ENCODE data around the gene SPR.

Gene SPR

DNA sequence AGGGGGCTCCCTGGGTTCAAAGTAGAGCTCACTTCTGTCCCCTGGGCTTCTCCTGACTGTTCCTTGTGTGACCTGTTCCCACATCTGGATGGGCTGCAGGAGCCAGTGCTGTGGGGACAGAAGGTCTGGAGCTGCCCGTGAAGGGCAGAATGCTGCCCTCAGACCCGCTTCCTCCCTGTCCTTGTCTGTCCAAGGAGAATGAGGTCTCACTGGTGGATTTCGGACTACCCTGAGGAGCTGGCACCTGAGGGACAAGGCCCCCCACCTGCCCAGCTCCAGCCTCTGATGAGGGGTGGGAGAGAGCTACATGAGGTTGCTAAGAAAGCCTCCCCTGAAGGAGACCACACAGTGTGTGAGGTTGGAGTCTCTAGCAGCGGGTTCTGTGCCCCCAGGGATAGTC lies 45.6 kb downstream of the SPR start:
- Histone ChIP-seq H3K4me2 (ENCODE audit: low read depth, low read length, poor library complexity, severe bottlenecking) (no peak overlapping the region), H3K27me3 (ENCODE audit: low read length) (no peaks in the 10 kb centered on the region), H3K9me3 (ENCODE audit: insufficient read depth, low read length) (no peaks in the 10 kb centered on the region), H4K20me1 (ENCODE audit: low read depth, low read length) (no peaks in the 10 kb centered on the region), H3F3A (ENCODE audit: insufficient read depth) (no peaks in the 10 kb centered on the region), H3K36me3 (ENCODE audit: low read length) (no peaks in the 10 kb centered on the region), H3K79me2 (ENCODE audit: insufficient read depth, low read length) (no peaks in the 10 kb centered on the region), H3K27ac (ENCODE audit: low read depth, low read length) (no peak overlapping the region), H3K4me3 (ENCODE audit: insufficient read depth, low read length, poor library complexity, severe bottlenecking) (no peak overlapping the region), H3K9me2 (replicated peaks; ENCODE audit: insufficient read depth, low read length) (no peaks in the 10 kb centered on the region), H3K9ac (ENCODE audit: low read length) (no peak overlapping the region), H2AFZ (ENCODE audit: low read depth, low read length, severe bottlenecking) (no peak overlapping the region)
- no peak for TF ChIP-seq EZH2phosphoT487 (conservative IDR thresholded peaks at IDR 0.05; ENCODE audit: low read length)
- TF ChIP-seq, protein P1, sequence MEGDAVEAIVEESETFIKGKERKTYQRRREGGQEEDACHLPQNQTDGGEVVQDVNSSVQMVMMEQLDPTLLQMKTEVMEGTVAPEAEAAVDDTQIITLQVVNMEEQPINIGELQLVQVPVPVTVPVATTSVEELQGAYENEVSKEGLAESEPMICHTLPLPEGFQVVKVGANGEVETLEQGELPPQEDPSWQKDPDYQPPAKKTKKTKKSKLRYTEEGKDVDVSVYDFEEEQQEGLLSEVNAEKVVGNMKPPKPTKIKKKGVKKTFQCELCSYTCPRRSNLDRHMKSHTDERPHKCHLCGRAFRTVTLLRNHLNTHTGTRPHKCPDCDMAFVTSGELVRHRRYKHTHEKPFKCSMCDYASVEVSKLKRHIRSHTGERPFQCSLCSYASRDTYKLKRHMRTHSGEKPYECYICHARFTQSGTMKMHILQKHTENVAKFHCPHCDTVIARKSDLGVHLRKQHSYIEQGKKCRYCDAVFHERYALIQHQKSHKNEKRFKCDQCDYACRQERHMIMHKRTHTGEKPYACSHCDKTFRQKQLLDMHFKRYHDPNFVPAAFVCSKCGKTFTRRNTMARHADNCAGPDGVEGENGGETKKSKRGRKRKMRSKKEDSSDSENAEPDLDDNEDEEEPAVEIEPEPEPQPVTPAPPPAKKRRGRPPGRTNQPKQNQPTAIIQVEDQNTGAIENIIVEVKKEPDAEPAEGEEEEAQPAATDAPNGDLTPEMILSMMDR (IDR thresholded peaks at IDR 0.05; ENCODE audit: insufficient read depth, low read length, poor library complexity, severe bottlenecking) = no peak

DNA sequence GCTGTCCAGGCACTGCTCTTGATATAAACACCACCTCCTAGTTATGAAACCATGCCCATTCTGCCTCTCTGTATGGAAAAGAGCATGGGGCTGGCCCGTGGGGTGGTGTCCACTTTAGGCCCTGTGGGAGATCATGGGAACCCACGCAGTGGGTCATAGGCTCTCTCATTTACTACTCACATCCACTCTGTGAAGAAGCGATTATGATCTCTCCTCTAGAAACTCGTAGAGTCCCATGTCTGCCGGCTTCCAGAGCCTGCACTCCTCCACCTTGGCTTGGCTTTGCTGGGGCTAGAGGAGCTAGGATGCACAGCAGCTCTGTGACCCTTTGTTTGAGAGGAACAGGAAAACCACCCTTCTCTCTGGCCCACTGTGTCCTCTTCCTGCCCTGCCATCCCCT lies 46.0 kb downstream of the SPR start:
- Histone ChIP-seq H3K27me3 (ENCODE audit: low read length) (no peaks in the 10 kb centered on the region), H3K36me3 (ENCODE audit: low read length) (no peaks in the 10 kb centered on the region), H2AFZ (ENCODE audit: low read depth, low read length, severe bottlenecking) (no peak overlapping the region), H3K27ac (ENCODE audit: low read depth, low read length) (no peak overlapping the region), H4K20me1 (ENCODE audit: low read depth, low read length) (no peaks in the 10 kb centered on the region), H3F3A (ENCODE audit: insufficient read depth) (no peaks in the 10 kb centered on the region), H3K4me3 (ENCODE audit: insufficient read depth, low read length, poor library complexity, severe bottlenecking) (no peak overlapping the region), H3K9me3 (ENCODE audit: insufficient read depth, low read length) (no peaks in the 10 kb centered on the region), H3K9ac (ENCODE audit: low read length) (no peak overlapping the region), H3K79me2 (ENCODE audit: insufficient read depth, low read length) (no peaks in the 10 kb centered on the region), H3K4me2 (ENCODE audit: low read depth, low read length, poor library complexity, severe bottlenecking) (no peak overlapping the region), H3K9me2 (replicated peaks; ENCODE audit: insufficient read depth, low read length) (no peaks in the 10 kb centered on the region)
- TF ChIP-seq EZH2phosphoT487 (conservative IDR thresholded peaks at IDR 0.05; ENCODE audit: low read length) = no peak
- TF ChIP-seq, protein P1 (IDR thresholded peaks at IDR 0.05; ENCODE audit: insufficient read depth, low read length, poor library complexity, severe bottlenecking) = no peak

DNA sequence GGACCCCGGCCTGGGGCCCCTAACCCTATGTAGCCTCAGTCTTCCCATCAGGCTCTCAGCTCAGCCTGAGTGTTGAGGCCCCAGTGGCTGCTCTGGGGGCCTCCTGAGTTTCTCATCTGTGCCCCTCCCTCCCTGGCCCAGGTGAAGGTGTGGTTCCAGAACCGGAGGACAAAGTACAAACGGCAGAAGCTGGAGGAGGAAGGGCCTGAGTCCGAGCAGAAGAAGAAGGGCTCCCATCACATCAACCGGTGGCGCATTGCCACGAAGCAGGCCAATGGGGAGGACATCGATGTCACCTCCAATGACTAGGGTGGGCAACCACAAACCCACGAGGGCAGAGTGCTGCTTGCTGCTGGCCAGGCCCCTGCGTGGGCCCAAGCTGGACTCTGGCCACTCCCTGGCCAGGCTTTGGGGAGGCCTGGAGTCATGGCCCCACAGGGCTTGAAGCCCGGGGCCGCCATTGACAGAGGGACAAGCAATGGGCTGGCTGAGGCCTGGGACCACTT lies 46.5 kb downstream of the SPR start:
- no peaks in the 10 kb centered on the region for H3K36me3 ChIP-seq (ENCODE audit: low read length)
- no peaks in the 10 kb centered on the region for H3K9me2 ChIP-seq (replicated peaks; ENCODE audit: insufficient read depth, low read length)
- H2AFZ ChIP-seq (ENCODE audit: low read depth, low read length, severe bottlenecking) = no peak overlapping the region
- H4K20me1 ChIP-seq (ENCODE audit: low read depth, low read length) = no peaks in the 10 kb centered on the region
- H3K27ac ChIP-seq (ENCODE audit: low read depth, low read length) = no peak overlapping the region
- no peak overlapping the region for H3K4me3 ChIP-seq (ENCODE audit: insufficient read depth, low read length, poor library complexity, severe bottlenecking)
- H3K9me3 ChIP-seq (ENCODE audit: insufficient read depth, low read length) = no peaks in the 10 kb centered on the region
- H3F3A ChIP-seq (ENCODE audit: insufficient read depth) = no peaks in the 10 kb centered on the region
- H3K27me3 ChIP-seq (ENCODE audit: low read length) = no peaks in the 10 kb centered on the region
- TF ChIP-seq, protein P1 (IDR thresholded peaks at IDR 0.05; ENCODE audit: insufficient read depth, low read length, poor library complexity, severe bottlenecking) = no peak
- TF ChIP-seq EZH2phosphoT487 (conservative IDR thresholded peaks at IDR 0.05; ENCODE audit: low read length) = no peak
- H3K4me2 ChIP-seq (ENCODE audit: low read depth, low read length, poor library complexity, severe bottlenecking) = no peak overlapping the region
- H3K9ac ChIP-seq (ENCODE audit: low read length) = no peak overlapping the region
- no peaks in the 10 kb centered on the region for H3K79me2 ChIP-seq (ENCODE audit: insufficient read depth, low read length)
